Kidney (tissue), 14 donors: ENCODE data around the gene CATSPER4. TPM values are rescaled to one million over a fixed set of nuclear protein-coding genes. Genes with fewer than 3 reads are reported as not detected.
A peak's percentile ranks its signal among the peaks of the same experiment; 100 is the strongest.

ENCODE experiments used
- DNase-seq, 5 donors: peaks; one replicate each; pipeline ENCODE4 v3.0.0-alpha.2; 2013 to 2020
- FAIRE-seq: peaks from 2 replicates; lab custom pipeline; 2012; peaks lifted over from hg19 to GRCh38; lab: Jason Lieb, UNC
- H3K27ac ChIP-seq, 2 donors: one replicate each; pipeline ENCODE4 v1.7.0; 2013; ENCODE audit warnings: low read depth in 2 of 2, low read length in 2 of 2, inconsistent platforms in 1 of 2
- H3K27me3 ChIP-seq: one replicate; pipeline ENCODE4 v1.7.1; 2013; ENCODE audit warnings: low read length, inconsistent platforms; ENCODE audit not compliant: control insufficient read depth, insufficient read depth
- H3K36me3 ChIP-seq, 3 donors: one replicate each; pipeline versions ENCODE4 v1.7.0 to v1.7.1; 2013; ENCODE audit warnings: low read length in 3 of 3, control low read depth in 1 of 3, inconsistent platforms in 1 of 3; ENCODE audit not compliant: insufficient read depth in 3 of 3, control insufficient read depth in 2 of 3
- H3K4me1 ChIP-seq, 3 donors: one replicate each; pipeline versions ENCODE4 v1.7.0 to v1.7.1; 2013; ENCODE audit warnings: low read length in 3 of 3, inconsistent platforms in 1 of 3, low read depth in 1 of 3; ENCODE audit not compliant: control insufficient read depth in 2 of 3, insufficient read depth in 2 of 3
- H3K4me3 ChIP-seq, 3 donors: one replicate each; pipeline versions ENCODE4 v1.7.0 to v1.8.1; 2013; ENCODE audit warnings: low read length in 3 of 3, control low read depth in 1 of 3, inconsistent platforms in 1 of 3
- H3K9ac ChIP-seq, 3 donors: one replicate each; pipeline versions ENCODE4 v1.7.0 to v1.7.1; 2013; ENCODE audit warnings: low read length in 3 of 3, control low read depth in 1 of 3, inconsistent platforms in 1 of 3
- H3K9me3 ChIP-seq, 3 donors: one replicate each; pipeline versions ENCODE4 v1.7.0 to v1.7.1; 2013; ENCODE audit warnings: low read length in 3 of 3, control low read depth in 1 of 3, inconsistent platforms in 1 of 3; ENCODE audit not compliant: control insufficient read depth in 2 of 3, insufficient read depth in 1 of 3
- intact Hi-C: fragments of 100-400 bp; cut with DNase I; formaldehyde crosslinking; loops from one replicate; pipeline ENCODE4 v1.11.1; 2022
- polyA plus RNA-seq: library from polyadenylated mRNA; stranded (reverse); fragments of 350-450 nt; fragmentation: Illumina TruSeq; extraction: RNeasy Lipid Tissue Mini Kit (QIAGEN cat#74804); gene quantifications from one replicate; pipeline ENCODE4 v1.2.3, GENCODE V29; 2014; ENCODE audit warnings: low read depth, low replicate concordance; ENCODE audit not compliant: insufficient read depth
- total RNA-seq: library from RNA; stranded (reverse); fragmentation: NEBNext Ultra II Directional; extraction: Animal tissue kit (Norgen Biotek cat#: 25700); gene quantifications from one replicate; pipeline ENCODE4 v1.2.1, GENCODE V29; 2021
- TF ChIP-seq, protein P1 (sequence below): IDR thresholded peaks from 3 replicates; pipeline ENCODE4 v1.5.1; 2012; ENCODE audit warnings: mild to moderate bottlenecking, moderate library complexity, borderline replicate concordance; ENCODE audit not compliant: insufficient read depth; ENCODE audit errors: extremely low read depth
- donor health status: control.
- donor health status: control.
- donor health status: control.
- donor health status: control.
- donor health status: control.
- donor health status: DM: yes; HTN: yes; CAD: no.
- donor health status: Normal renal cell carcinoma (clear cell type).

CATSPER4 gene
- total and polyA plus RNA-seq, 2 donors from 2014 or later: not detected

DNA sequence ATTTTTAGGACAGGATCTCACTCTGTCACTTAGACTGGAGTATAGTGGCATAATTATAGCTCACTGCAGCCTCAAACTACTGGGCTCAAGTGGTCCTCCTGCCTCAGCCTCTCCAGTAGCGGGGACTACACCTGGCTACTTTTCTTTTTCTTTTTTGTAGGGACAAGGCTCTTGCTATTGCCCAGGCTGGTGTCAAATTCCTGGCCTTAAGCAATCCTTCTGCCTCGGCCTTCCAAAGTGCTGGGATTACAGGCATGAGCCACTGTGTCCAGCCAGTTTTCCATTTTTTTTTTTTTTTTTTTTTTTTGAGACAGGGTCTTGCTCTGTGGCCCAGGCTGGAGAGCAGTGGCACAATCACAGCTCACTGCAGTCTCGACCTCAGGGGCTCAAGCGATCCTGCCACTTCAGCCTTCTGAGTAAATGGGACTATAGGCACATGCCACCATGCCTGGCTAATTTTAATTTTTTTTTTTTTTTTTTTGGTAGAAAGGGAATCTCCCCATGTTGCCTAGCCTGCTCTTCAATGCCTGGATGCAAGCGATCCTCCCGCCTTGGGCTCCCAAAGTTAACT lies 23.0 kb downstream of the CATSPER4 start:
- intact Hi-C loops: no loop called here
- FAIRE-seq: no peak

DNA sequence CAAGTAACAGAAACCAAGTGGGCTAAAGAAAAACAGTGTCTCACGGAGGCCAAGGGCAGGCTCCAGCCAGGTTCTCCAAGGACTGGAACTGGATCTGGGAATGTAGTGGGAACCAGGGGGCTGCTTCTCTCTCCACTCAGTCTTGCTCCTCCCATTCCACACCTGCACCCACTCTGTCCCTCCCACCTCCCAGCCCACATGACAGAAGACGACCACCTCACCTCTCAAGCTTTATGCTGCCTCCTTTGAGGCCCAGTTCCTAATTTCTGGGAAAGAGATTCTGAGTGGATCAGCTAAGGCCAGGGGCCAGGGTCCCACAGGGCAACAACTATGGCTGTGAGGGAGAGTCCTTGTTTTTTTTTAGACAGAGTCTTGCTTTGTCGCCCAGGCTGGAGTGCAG lies 24.8 kb downstream of the CATSPER4 start:
- no peak overlapping the region for H3K9ac ChIP-seq
- FAIRE-seq (no peak), DNase-seq (no peak)
- H3K36me3 ChIP-seq: no peaks in the 10 kb centered on the region
- no peaks in the 10 kb centered on the region for H3K4me1 ChIP-seq
- no peaks in the 10 kb centered on the region for H3K9me3 ChIP-seq
- intact Hi-C loops: no loop called here
- TF ChIP-seq, protein P1, sequence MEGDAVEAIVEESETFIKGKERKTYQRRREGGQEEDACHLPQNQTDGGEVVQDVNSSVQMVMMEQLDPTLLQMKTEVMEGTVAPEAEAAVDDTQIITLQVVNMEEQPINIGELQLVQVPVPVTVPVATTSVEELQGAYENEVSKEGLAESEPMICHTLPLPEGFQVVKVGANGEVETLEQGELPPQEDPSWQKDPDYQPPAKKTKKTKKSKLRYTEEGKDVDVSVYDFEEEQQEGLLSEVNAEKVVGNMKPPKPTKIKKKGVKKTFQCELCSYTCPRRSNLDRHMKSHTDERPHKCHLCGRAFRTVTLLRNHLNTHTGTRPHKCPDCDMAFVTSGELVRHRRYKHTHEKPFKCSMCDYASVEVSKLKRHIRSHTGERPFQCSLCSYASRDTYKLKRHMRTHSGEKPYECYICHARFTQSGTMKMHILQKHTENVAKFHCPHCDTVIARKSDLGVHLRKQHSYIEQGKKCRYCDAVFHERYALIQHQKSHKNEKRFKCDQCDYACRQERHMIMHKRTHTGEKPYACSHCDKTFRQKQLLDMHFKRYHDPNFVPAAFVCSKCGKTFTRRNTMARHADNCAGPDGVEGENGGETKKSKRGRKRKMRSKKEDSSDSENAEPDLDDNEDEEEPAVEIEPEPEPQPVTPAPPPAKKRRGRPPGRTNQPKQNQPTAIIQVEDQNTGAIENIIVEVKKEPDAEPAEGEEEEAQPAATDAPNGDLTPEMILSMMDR: no peak
- H3K27me3 ChIP-seq: no peaks in the 10 kb centered on the region
- no peak overlapping the region for H3K27ac ChIP-seq
- no peak overlapping the region for H3K4me3 ChIP-seq

More for the DNA sequence above, 23.0 kb downstream of the CATSPER4 start:
- Histone ChIP-seq H3K4me1 (no peaks in the 10 kb centered on the region), H3K9ac (no peak overlapping the region), H3K9me3 (no peaks in the 10 kb centered on the region), H3K27ac (no peak overlapping the region), H3K4me3 (no peak overlapping the region), H3K36me3 (no peaks in the 10 kb centered on the region), H3K27me3 (no peaks in the 10 kb centered on the region)
- TF ChIP-seq, protein P1: no peak
- no peak for DNase-seq

DNA sequence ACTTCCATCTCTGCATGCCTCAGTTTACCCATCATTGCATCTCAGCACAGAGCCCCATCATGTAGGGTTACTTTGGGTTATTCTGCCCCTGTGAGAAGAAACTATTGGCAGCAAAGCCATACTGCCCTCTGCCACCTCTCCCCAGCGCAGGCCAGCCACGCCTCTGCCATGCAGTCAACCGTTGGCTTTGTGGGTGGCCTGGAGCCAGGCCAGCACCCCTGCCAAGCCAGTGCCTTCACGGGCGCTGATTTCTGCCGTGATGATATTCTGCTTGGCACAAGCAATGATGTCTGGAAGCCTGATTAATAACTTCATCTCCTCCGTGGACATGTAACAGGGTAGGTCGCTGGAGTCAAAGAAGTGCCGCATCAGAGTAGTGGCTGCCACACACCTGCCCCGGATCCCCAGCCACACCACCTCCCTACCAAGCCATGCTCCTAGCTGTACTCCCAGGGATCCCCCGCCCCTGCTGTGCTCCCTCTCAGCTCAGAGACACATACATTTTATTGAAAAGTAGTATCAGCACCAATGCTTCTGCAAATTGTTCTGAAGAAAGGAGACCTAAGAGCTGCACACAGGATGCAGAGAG lies 28.6 kb downstream of the CATSPER4 start:
- Histone ChIP-seq H3K36me3 (no peaks in the 10 kb centered on the region), H3K4me1 (no peaks in the 10 kb centered on the region), H3K9ac (no peak overlapping the region), H3K27ac (no peak overlapping the region), H3K4me3 (no peak overlapping the region), H3K27me3 (no peaks in the 10 kb centered on the region), H3K9me3 (no peaks in the 10 kb centered on the region)
- FAIRE-seq (no peak), DNase-seq (peak in 1 of 5 donors; percentile 82)
- TF ChIP-seq, protein P1: no peak
- intact Hi-C loops: no loop called here
